Measurements from ENCODE around the gene TAS2R41.

- no peak for TF ChIP-seq CTCF (conservative IDR thresholded peaks at IDR 0.05; ENCODE audit: low read depth, low read length)
- TF ChIP-seq EZH2 (IDR thresholded peaks at IDR 0.05; ENCODE audit: borderline replicate concordance, low read depth, low read length, poor library complexity, severe bottlenecking): no peak
Observed at GRCh38 chr7:143518521-143518920, 40.8 kb downstream of the TAS2R41 start.
